Spinal cord (tissue), 10 donors: ENCODE measurements around the gene CDRT4. TPM values are rescaled to one million over a fixed set of nuclear protein-coding genes. Genes with fewer than 3 reads are reported as not detected.

Experiments used
- DNase-seq, 6 donors: peaks; one replicate each; pipeline versions ENCODE4 v3.0.0 to v3.0.0-alpha.2; 2013 to 2015; ENCODE audit warnings: low spot score in 6 of 6, low read depth in 4 of 6
- H3K27ac ChIP-seq: one replicate; pipeline ENCODE4 v1.5.1; 2013; ENCODE audit warnings: low read depth, low read length, control low read depth
- H3K27me3 ChIP-seq: one replicate; pipeline ENCODE4 v1.6.1; 2013; ENCODE audit warnings: low read length; ENCODE audit not compliant: control insufficient read depth, insufficient read depth
- H3K36me3 ChIP-seq: one replicate; pipeline ENCODE4 v1.6.1; 2013; ENCODE audit warnings: low read length; ENCODE audit not compliant: control insufficient read depth, insufficient read depth
- H3K4me1 ChIP-seq: one replicate; pipeline ENCODE4 v1.6.1; 2013; ENCODE audit warnings: low read length; ENCODE audit not compliant: control insufficient read depth, insufficient read depth
- H3K4me3 ChIP-seq: one replicate; pipeline ENCODE4 v1.5.1; 2013; ENCODE audit warnings: low read depth, low read length, control low read depth
- H3K9me3 ChIP-seq: one replicate; pipeline ENCODE4 v1.6.1; 2013; ENCODE audit warnings: low read length; ENCODE audit not compliant: control insufficient read depth, insufficient read depth
- WGBS: methylation state at CpG from one replicate; pipeline ENCODE4 v1.1.5; 2013; ENCODE audit warnings: missing lambda C conversion rate; ENCODE audit not compliant: insufficient coverage; 5-methylcytosine and 5-hydroxymethylcytosine counted together
- polyA plus RNA-seq, 2 donors: library from polyadenylated mRNA; unstranded; fragments of 120-200 nt; gene quantifications; one replicate each; pipeline ENCODE4 v1.2.1, GENCODE V29; 2013; ENCODE audit not compliant: insufficient read length in 2 of 2
- total RNA-seq, 2 donors: library from RNA; depleted of rRNA in 1 of 2; stranded (reverse); fragments of 120-200 nt in 1 of 2; fragments of >200 nt in 1 of 2; gene quantifications; one replicate each; pipeline versions ENCODE4 v1.2.3 to v1.2.4, GENCODE V29; 2013 to 2014
- donor health status: healthy.

The CDRT4 gene
- total and polyA plus RNA-seq, 4 donors: 2.0 to 17.2 (median 4.8) TPM

- peaks cover 2% of the 10 kb centered on the region for H3K36me3 ChIP-seq
- 70% methylated on average over 5 of the region's 6 CpGs for WGBS
- H3K27me3 ChIP-seq: no peaks in the 10 kb centered on the region
- no peak overlapping the region for H3K4me3 ChIP-seq
- H3K4me1 ChIP-seq: peaks cover 2% of the 10 kb centered on the region
- H3K27ac ChIP-seq: no peak overlapping the region
- H3K9me3 ChIP-seq: no peaks in the 10 kb centered on the region
- DNase-seq: no peak
Measured at GRCh38 chr17:15482476-15482875, 15.1 kb upstream of the CDRT4 start.

GRCh38 chr17:15481481-15481880, 14.1 kb upstream of the CDRT4 start:
- no peaks in the 10 kb centered on the region for H3K27me3 ChIP-seq
- H3K27ac ChIP-seq: no peak overlapping the region
- WGBS: 78% methylated on average over 6 of the region's 6 CpGs
- peaks cover 2% of the 10 kb centered on the region for H3K4me1 ChIP-seq
- H3K36me3 ChIP-seq: no peaks in the 10 kb centered on the region
- H3K9me3 ChIP-seq: no peaks in the 10 kb centered on the region
- DNase-seq: no peak
- H3K4me3 ChIP-seq: no peak overlapping the region

- Histone ChIP-seq H3K27ac (no peak overlapping the region), H3K9me3 (no peaks in the 10 kb centered on the region), H3K4me1 (peaks cover 2% of the 10 kb centered on the region), H3K4me3 (no peak overlapping the region), H3K27me3 (no peaks in the 10 kb centered on the region), H3K36me3 (no peaks in the 10 kb centered on the region)
- DNase-seq: no peak
- 55% methylated on average over 2 of the region's 6 CpGs for WGBS
Measured at GRCh38 chr17:15480204-15480603, 12.8 kb upstream of the CDRT4 start.

- DNase-seq: no peak
- Histone ChIP-seq H3K4me3 (no peak overlapping the region), H3K27me3 (no peaks in the 10 kb centered on the region), H3K36me3 (no peaks in the 10 kb centered on the region), H3K27ac (no peak overlapping the region), H3K4me1 (peaks cover 2% of the 10 kb centered on the region), H3K9me3 (no peaks in the 10 kb centered on the region)
Measured at GRCh38 chr17:15479703-15480102, 12.3 kb upstream of the CDRT4 start.

- Histone ChIP-seq H3K4me1 (peaks cover 2% of the 10 kb centered on the region), H3K27me3 (no peaks in the 10 kb centered on the region), H3K4me3 (no peak overlapping the region), H3K27ac (no peak overlapping the region), H3K9me3 (no peaks in the 10 kb centered on the region), H3K36me3 (no peaks in the 10 kb centered on the region)
- DNase-seq: no peak
- 97% methylated on average over 4 of the region's 5 CpGs for WGBS
Measured at GRCh38 chr17:15478845-15479244, 11.4 kb upstream of the CDRT4 start.

GRCh38 chr17:15475631-15476354, 8.4 kb upstream of the CDRT4 start:
- DNase-seq: no peak
- H3K9me3 ChIP-seq: no peaks in the 10 kb centered on the region
- H3K27me3 ChIP-seq: no peaks in the 10 kb centered on the region
- H3K4me1 ChIP-seq: no peaks in the 10 kb centered on the region
- no peaks in the 10 kb centered on the region for H3K36me3 ChIP-seq
- no peak overlapping the region for H3K27ac ChIP-seq
- WGBS: 96% methylated on average over 3 of the region's 8 CpGs
- H3K4me3 ChIP-seq: no peak overlapping the region

- Histone ChIP-seq H3K27ac (no peak overlapping the region), H3K36me3 (no peaks in the 10 kb centered on the region), H3K27me3 (no peaks in the 10 kb centered on the region), H3K9me3 (no peaks in the 10 kb centered on the region), H3K4me1 (peaks cover 7% of the 10 kb centered on the region), H3K4me3 (no peak overlapping the region)
- DNase-seq: no peak
- 74% methylated on average over 2 of the region's 3 CpGs for WGBS
Measured at GRCh38 chr17:15472891-15473290, 5.5 kb upstream of the CDRT4 start.

GRCh38 chr17:15470536-15470935, 3.1 kb upstream of the CDRT4 start:
- Histone ChIP-seq H3K9me3 (no peaks in the 10 kb centered on the region), H3K27ac (no peak overlapping the region), H3K4me1 (peaks cover 13% of the 10 kb centered on the region), H3K36me3 (peaks cover 3% of the 10 kb centered on the region), H3K27me3 (no peaks in the 10 kb centered on the region), H3K4me3 (no peak overlapping the region)
- DNase-seq: no peak
- 28% methylated on average over 2 of the region's 7 CpGs for WGBS

GRCh38 chr17:15469260-15469659, 1.8 kb upstream of the CDRT4 start:
- peaks cover 26% of the 10 kb centered on the region for H3K4me1 ChIP-seq

GRCh38 chr17:15468126-15468525, 705 bp upstream of the CDRT4 start:
- no peak for DNase-seq
- no peaks in the 10 kb centered on the region for H3K27me3 ChIP-seq
- H3K27ac ChIP-seq: no peak overlapping the region
- H3K9me3 ChIP-seq: no peaks in the 10 kb centered on the region
- 39% methylated on average over 2 of the region's 4 CpGs for WGBS
- H3K4me1 ChIP-seq: peaks cover 38% of the 10 kb centered on the region
- H3K4me3 ChIP-seq: no peak overlapping the region
- peaks cover 3% of the 10 kb centered on the region for H3K36me3 ChIP-seq

More at GRCh38 chr17:15469260-15469659, 1.8 kb upstream of the CDRT4 start:
- DNase-seq: peak in 1 of 6 donors; percentile 67
- no peak overlapping the region for H3K4me3 ChIP-seq
- H3K27me3 ChIP-seq: no peaks in the 10 kb centered on the region
- H3K36me3 ChIP-seq: peaks cover 3% of the 10 kb centered on the region
- 66% methylated on average over 7 of the region's 7 CpGs for WGBS
- no peak overlapping the region for H3K27ac ChIP-seq
- no peaks in the 10 kb centered on the region for H3K9me3 ChIP-seq
